Heart right ventricle (tissue), 16 donors: ENCODE results near the gene GLOD5. TPM values are rescaled to one million over a fixed set of nuclear protein-coding genes. Genes with fewer than 3 reads are reported as not detected.

Source experiments
- ATAC-seq, 8 donors: fragments of 200-7000 bp; cut with Tn5 transposase; one replicate each; pipeline ENCODE4 v1.9.1; 2020; ENCODE audit warnings: mild to moderate bottlenecking in 8 of 8, moderate library complexity in 8 of 8, moderate number of reproducible peaks in 1 of 8
- DNase-seq, 2 donors: peaks; one replicate each; pipeline ENCODE4 v3.0.0-alpha.2; 2020
- H3K27ac ChIP-seq, 10 donors: fragments of 200-600 bp; sonication (generic) in 2 of 10; one replicate each; pipeline versions ENCODE4 v1.5.0 to v1.8.0; 2020 to 2022; ENCODE audit warnings: mild to moderate bottlenecking in 3 of 10
- H3K27me3 ChIP-seq, 7 donors: fragments of 200-600 bp; one replicate each; pipeline ENCODE4 v1.8.0; 2021 to 2022; ENCODE audit warnings: mild to moderate bottlenecking in 2 of 7
- H3K36me3 ChIP-seq, 9 donors: fragments of 200-600 bp; sonication (generic) in 1 of 9; one replicate each; pipeline versions ENCODE4 v1.5.0 to v1.8.0; 2020 to 2022; ENCODE audit warnings: mild to moderate bottlenecking in 2 of 9
- H3K4me1 ChIP-seq, 9 donors: fragments of 200-600 bp; sonication (generic) in 1 of 9; one replicate each; pipeline versions ENCODE4 v1.5.0 to v1.8.0; 2020 to 2022; ENCODE audit warnings: mild to moderate bottlenecking in 4 of 9
- H3K4me3 ChIP-seq, 10 donors: fragments of 200-600 bp; sonication (generic) in 2 of 10; one replicate each; pipeline versions ENCODE4 v1.5.0 to v1.8.0; 2020 to 2022; ENCODE audit warnings: mild to moderate bottlenecking in 7 of 10, moderate library complexity in 2 of 10
- H3K9me3 ChIP-seq, 11 donors: fragments of 200-600 bp in 10 of 11; sonication (generic) in 2 of 11; one replicate each; pipeline versions ENCODE4 v1.5.0 to v1.8.0; 2013 to 2022; ENCODE audit warnings: mild to moderate bottlenecking in 2 of 11, control low read depth in 1 of 11, moderate library complexity in 1 of 11
- WGBS, 2 donors: extraction: QIAGEN DNeasy Blood & Tissue Kit; methylation state at CpG; one replicate each; pipeline ENCODE4 v1.1.7; 2013; ENCODE audit warnings: inconsistent platforms in 1 of 2; 5-methylcytosine and 5-hydroxymethylcytosine counted together
- intact Hi-C, 10 donors: fragments of 100-400 bp; cut with DNase I; formaldehyde crosslinking; loops; one replicate each; pipeline versions ENCODE4 v1.11.1 to v1.14.2; 2022
- polyA plus RNA-seq, 2 donors: library from polyadenylated mRNA; stranded (reverse); fragments of 200-250 nt; gene quantifications; one replicate each; pipeline ENCODE4 v1.2.3, GENCODE V29; 2013
- total RNA-seq, 10 donors: library from RNA; stranded (reverse); fragmentation: NEBNext Ultra II Directional in 3 of 10; extraction: Animal tissue kit (Norgen Biotek cat#: 25700) in 3 of 10; gene quantifications; one replicate each; pipeline versions ENCODE4 v1.2.1 to v1.2.4, GENCODE V29; 2021 to 2023
- TF ChIP-seq, protein P1 (sequence below), 9 donors: fragments of 200-600 bp; sonication (generic) in 2 of 9; IDR thresholded peaks; one replicate each; pipeline versions ENCODE4 v1.5.0 to v1.8.0; 2021 to 2022; ENCODE audit warnings: antibody characterized with exemption in 9 of 9, mild to moderate bottlenecking in 5 of 9, moderate library complexity in 1 of 9
- donor health status: Arrhythmogenic right ventricular cardiomyopathy.
- donor health status: ischemic (EF 13 %, LVEDD 7.1; RV severe dilation, severe dysfunction).
- donor health status: healthy with polysubstance abuse.
- donor health status: DM: no; HTN: yes; CAD: no.
- donor health status: DM: no; HTN: no; CAD: no.
- donor health status: ischemic (EF 25% LVEDD 6.9; RV normal size, moderate dysfunction).
- donor health status: ischemic (EF 25% LVEDD 5.7; RV mildly dilated, moderate dysfunction).
- donor health status: healthy.
- donor health status: DM: yes; HTN: yes; CAD: no.
- donor health status: Ischemic cardiomyopathy.
- donor health status: ischemic (EF 35%, LVEDD 5.7; RV mildly dilated, moderate dysfunction).
- donor health status: nonischemic (EF 11% LVEDD 7.7; RV severe dilation, severe dysfunction).
- donor health status: DM: yes; HTN: yes; CAD: no.
- donor health status: PGD.
- donor health status: ischemic (EF 29% LVEDD 5.4; RV normal size, mild dysfunction).
- donor health status: nonischemic (EF 23%, LVEDD 6.1; RV moderate dilation, normal function).

Gene GLOD5
- total and polyA plus RNA-seq, 12 donors = not detected

DNA sequence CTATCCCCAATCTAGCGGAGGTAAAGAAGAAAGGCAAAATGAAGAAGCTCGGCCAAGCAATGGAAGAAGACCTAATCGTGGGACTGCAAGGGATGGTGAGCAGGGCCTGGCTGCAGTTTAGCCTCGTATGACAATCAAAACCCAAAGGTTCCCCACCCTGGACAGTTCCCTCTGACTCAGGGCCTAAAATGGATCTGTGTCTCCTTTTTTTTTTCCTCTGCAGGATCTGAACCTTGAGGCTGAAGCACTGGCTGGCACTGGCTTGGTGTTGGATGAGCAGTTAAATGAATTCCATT lies 41.3 kb downstream of the GLOD5 start:
- Histone ChIP-seq H3K4me3 (peak overlapping the region in 8 of 10 donors; percentile 38 to 74 (median 64)), H3K4me1 (peaks cover 0 to 16% (median 0%) of the 10 kb centered on the region in 9 donors), H3K27me3 (no peaks in the 10 kb centered on the region), H3K36me3 (peaks cover 0 to 34% (median 0%) of the 10 kb centered on the region in 9 donors), H3K27ac (peak overlapping the region in 9 of 10 donors; percentile 84 to 97 (median 93)), H3K9me3 (peaks cover 0 to 11% (median 0%) of the 10 kb centered on the region in 11 donors)
- TF ChIP-seq, protein P1, sequence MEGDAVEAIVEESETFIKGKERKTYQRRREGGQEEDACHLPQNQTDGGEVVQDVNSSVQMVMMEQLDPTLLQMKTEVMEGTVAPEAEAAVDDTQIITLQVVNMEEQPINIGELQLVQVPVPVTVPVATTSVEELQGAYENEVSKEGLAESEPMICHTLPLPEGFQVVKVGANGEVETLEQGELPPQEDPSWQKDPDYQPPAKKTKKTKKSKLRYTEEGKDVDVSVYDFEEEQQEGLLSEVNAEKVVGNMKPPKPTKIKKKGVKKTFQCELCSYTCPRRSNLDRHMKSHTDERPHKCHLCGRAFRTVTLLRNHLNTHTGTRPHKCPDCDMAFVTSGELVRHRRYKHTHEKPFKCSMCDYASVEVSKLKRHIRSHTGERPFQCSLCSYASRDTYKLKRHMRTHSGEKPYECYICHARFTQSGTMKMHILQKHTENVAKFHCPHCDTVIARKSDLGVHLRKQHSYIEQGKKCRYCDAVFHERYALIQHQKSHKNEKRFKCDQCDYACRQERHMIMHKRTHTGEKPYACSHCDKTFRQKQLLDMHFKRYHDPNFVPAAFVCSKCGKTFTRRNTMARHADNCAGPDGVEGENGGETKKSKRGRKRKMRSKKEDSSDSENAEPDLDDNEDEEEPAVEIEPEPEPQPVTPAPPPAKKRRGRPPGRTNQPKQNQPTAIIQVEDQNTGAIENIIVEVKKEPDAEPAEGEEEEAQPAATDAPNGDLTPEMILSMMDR (IDR thresholded peaks at IDR 0.05) = no peak
- 43% methylated on average over 4 of the region's 4 CpGs for WGBS, 2 donors
- ATAC-seq (no peak), DNase-seq (no peak)
- intact Hi-C loops = loop anchor here in 4 of 10 donors (5.0 to 10.0 kb wide), 8 partner anchors 66 to 128 kb away; partner anchors contain the start of genes SUV39H1 (in 3 of the 4), PQBP1 (in 2 of the 4) and TIMM17B (in 2 of the 4)

DNA sequence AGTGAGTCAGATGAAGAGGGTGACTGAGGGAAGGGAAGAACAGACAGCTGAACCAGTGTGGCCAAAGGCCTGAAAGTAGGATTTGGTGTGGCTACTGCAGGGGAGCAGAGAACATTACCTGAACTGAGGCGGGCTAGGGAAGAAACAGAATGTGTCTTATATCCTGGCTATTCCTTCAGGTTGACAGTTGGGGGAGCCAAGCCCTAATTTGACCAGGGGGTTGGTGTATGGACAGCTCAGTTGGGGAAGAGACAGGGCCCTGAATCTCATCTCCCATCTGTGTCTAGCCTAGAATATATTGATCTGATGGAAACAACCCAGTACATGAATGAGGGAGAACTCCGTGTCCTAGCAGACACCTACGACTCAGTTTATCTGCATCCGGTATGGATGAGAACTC lies 44.5 kb downstream of the GLOD5 start:
- Histone ChIP-seq H3K4me1 (peaks cover 0 to 8% (median 0%) of the 10 kb centered on the region in 9 donors), H3K27ac (no peak overlapping the region), H3K4me3 (no peak overlapping the region), H3K36me3 (peaks cover 0 to 65% (median 0%) of the 10 kb centered on the region in 9 donors), H3K9me3 (peaks cover 0 to 6% (median 0%) of the 10 kb centered on the region in 11 donors), H3K27me3 (no peaks in the 10 kb centered on the region)
- DNase-seq (no peak), ATAC-seq (no peak)
- TF ChIP-seq, protein P1 (IDR thresholded peaks at IDR 0.05) = no peak
- intact Hi-C loops = loop anchor here in 3 of 10 donors (10.0 kb wide), 4 partner anchors 71 to 131 kb away; partner anchors contain the start of gene SUV39H1 (in 1 of the 3)
- WGBS, 2 donors = 93 to 100% methylated on average over 4 of the region's 4 CpGs

DNA sequence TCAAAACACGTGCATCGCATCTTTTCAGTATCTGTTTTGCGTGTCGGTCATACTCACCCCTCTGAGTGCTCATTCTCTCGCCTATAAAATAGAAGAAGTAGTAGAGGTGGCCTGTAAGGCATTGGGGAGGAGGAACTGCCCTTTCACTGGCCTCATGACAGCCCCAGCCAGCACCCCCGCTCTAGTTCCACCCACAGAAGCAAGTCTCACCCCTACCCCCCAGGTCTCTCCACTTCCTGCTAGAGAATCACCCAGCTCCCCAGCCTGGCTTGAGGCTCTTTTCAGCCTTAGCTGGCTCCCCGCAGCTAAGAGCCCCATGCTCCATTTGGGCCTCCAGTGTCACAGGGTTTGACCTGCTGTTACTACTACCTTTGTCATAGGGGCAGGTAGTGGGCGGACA lies 52.1 kb downstream of the GLOD5 start:
- Histone ChIP-seq H3K36me3 (peaks cover 0 to 83% (median 0%) of the 10 kb centered on the region in 9 donors), H3K9me3 (no peaks in the 10 kb centered on the region), H3K4me1 (no peaks in the 10 kb centered on the region), H3K27me3 (no peaks in the 10 kb centered on the region), H3K27ac (no peak overlapping the region), H3K4me3 (no peak overlapping the region)
- ATAC-seq (no peak), DNase-seq (no peak)
- 90 to 98% methylated on average over 8 of the region's 8 CpGs for WGBS, 2 donors
- intact Hi-C loops = no loop called here
- TF ChIP-seq, protein P1 (IDR thresholded peaks at IDR 0.05) = no peak

DNA sequence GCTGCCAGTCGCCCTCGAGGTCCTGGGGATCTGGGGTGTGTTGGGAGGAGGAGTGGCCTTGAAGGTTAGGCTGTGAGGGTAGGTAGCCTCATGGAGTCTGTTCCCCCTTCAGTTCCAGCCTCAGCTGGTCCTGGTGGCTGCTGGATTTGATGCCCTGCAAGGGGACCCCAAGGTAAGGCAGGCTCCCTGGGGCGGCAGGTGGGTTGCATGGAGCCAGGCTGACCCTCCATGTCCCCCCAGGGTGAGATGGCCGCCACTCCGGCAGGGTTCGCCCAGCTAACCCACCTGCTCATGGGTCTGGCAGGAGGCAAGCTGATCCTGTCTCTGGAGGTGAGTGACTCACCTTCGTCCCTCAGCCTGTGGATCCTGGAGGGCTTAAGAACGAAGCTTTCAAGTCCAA lies 53.2 kb downstream of the GLOD5 start:
- intact Hi-C loops = no loop called here
- DNase-seq (no peak), ATAC-seq (no peak)
- Histone ChIP-seq H3K4me1 (no peaks in the 10 kb centered on the region), H3K9me3 (no peaks in the 10 kb centered on the region), H3K27me3 (no peaks in the 10 kb centered on the region), H3K27ac (no peak overlapping the region), H3K4me3 (no peak overlapping the region), H3K36me3 (peaks cover 0 to 81% (median 0%) of the 10 kb centered on the region in 9 donors)
- TF ChIP-seq, protein P1 (IDR thresholded peaks at IDR 0.05) = no peak
- 95% methylated on average over 8 of the region's 8 CpGs for WGBS, 2 donors
